Hepatocyte (in vitro differentiated cells): ENCODE measurements around the gene SMARCA2.

Experiments
- EZH2 ChIP-seq: fragments of 200-600 bp; sonication (generic); IDR thresholded peaks from 2 replicates; pipeline ENCODE4 v1.6.1; 2016; ENCODE audit warnings: antibody characterized with exemption, mild to moderate bottlenecking, borderline replicate concordance
- EZH2phosphoT487 ChIP-seq: fragments of 200-600 bp; sonication (generic); IDR thresholded peaks from one replicate; pipeline ENCODE4 v1.6.1; 2018; ENCODE audit warnings: antibody characterized with exemption, mild to moderate bottlenecking, low read depth, moderate library complexity; ENCODE audit not compliant: unreplicated experiment, severe bottlenecking
- TF ChIP-seq, protein P1 (sequence below): fragments of 200-600 bp; sonication (generic); IDR thresholded peaks from 2 replicates; pipeline ENCODE4 v1.5.1; 2016; ENCODE audit warnings: antibody characterized with exemption, mild to moderate bottlenecking; ENCODE audit not compliant: poor library complexity

DNA sequence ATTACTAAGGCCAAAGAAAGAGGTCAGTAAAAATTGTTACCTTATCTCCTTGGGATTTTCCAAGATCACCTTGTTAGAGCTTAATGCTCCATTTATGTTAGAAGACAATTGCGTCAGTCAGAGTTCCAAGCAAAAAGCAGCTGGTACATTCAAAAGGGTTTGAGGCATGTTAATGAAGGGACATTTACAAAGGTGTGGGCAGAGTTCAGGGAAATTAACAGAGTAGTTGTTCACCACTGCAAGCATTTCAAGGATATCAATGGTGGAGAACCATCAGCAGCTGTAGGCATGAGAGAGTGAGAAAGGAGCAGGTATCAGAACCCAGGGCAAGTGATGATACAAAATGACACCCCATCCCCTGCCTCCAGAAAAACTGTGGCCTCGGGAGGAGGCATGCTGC is 17.0 kb upstream of the SMARCA2 start:
- TF ChIP-seq, protein P1, sequence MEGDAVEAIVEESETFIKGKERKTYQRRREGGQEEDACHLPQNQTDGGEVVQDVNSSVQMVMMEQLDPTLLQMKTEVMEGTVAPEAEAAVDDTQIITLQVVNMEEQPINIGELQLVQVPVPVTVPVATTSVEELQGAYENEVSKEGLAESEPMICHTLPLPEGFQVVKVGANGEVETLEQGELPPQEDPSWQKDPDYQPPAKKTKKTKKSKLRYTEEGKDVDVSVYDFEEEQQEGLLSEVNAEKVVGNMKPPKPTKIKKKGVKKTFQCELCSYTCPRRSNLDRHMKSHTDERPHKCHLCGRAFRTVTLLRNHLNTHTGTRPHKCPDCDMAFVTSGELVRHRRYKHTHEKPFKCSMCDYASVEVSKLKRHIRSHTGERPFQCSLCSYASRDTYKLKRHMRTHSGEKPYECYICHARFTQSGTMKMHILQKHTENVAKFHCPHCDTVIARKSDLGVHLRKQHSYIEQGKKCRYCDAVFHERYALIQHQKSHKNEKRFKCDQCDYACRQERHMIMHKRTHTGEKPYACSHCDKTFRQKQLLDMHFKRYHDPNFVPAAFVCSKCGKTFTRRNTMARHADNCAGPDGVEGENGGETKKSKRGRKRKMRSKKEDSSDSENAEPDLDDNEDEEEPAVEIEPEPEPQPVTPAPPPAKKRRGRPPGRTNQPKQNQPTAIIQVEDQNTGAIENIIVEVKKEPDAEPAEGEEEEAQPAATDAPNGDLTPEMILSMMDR, result no peak
- no peak for TF ChIP-seq EZH2
- no peak for TF ChIP-seq EZH2phosphoT487
